WI38 (cell line): ENCODE data around the gene DPYD.

Experiments used
- H3K4me3 ChIP-seq: 2 replicates; pipeline ENCODE4 v1.5.1; 2011; ENCODE audit warnings: low read depth, mild to moderate bottlenecking, control low read depth, low read length
- CTCF ChIP-seq: IDR thresholded peaks from 2 replicates; pipeline ENCODE4 v1.5.1; 2012; ENCODE audit warnings: low read depth, mild to moderate bottlenecking, control low read depth, low read length

Gene DPYD

GRCh38 chr1:97461782-97462181, 459.1 kb downstream of the DPYD start:
- no peak for TF ChIP-seq CTCF
- no peak overlapping the region for H3K4me3 ChIP-seq

- TF ChIP-seq CTCF = no peak
- no peak overlapping the region for H3K4me3 ChIP-seq
Measured at GRCh38 chr1:97457446-97458089, 463.3 kb downstream of the DPYD start.

- no peak overlapping the region for H3K4me3 ChIP-seq
- TF ChIP-seq CTCF = no peak
Measured at GRCh38 chr1:97451944-97452343, 468.9 kb downstream of the DPYD start.

- TF ChIP-seq CTCF = no peak
- H3K4me3 ChIP-seq = no peak overlapping the region
Measured at GRCh38 chr1:97451046-97451826, 469.6 kb downstream of the DPYD start.

- no peak overlapping the region for H3K4me3 ChIP-seq
- no peak for TF ChIP-seq CTCF
Measured at GRCh38 chr1:97441966-97442365, 478.9 kb downstream of the DPYD start.

- no peak for TF ChIP-seq CTCF
- H3K4me3 ChIP-seq = no peak overlapping the region
Measured at GRCh38 chr1:97433824-97434177, 487.0 kb downstream of the DPYD start.

GRCh38 chr1:97433094-97433823, 487.6 kb downstream of the DPYD start:
- no peak overlapping the region for H3K4me3 ChIP-seq
- no peak for TF ChIP-seq CTCF
